HCT116 (cell line): ENCODE measurements around the gene BIRC6. TPM values are rescaled to one million over a fixed set of nuclear protein-coding genes. Genes with fewer than 3 reads are reported as not detected.

Source experiments
- ATAC-seq: fragments of 200-7000 bp; cut with Tn5 transposase; 2 replicates; pipeline ENCODE4 v1.9.1; 2020; ENCODE audit warnings: mild to moderate bottlenecking, moderate library complexity
- BruUV-seq: library from RNA; stranded (reverse); fragments of 400-500 nt; replicated peaks from 2 replicates; lab custom pipeline; 2021; lab: Mats Ljungman, UMichigan
- CTCF ChIA-PET: fragments of 300-600 bp; sonication (Branson Sonifier 250); formaldehyde crosslinking; loops from one replicate; lab custom pipeline; 2021; ENCODE audit warnings: antibody characterized with exemption; lab: Charles Lee
- POLR2A ChIA-PET: fragments of 300-600, 350-600 bp; sonication (Branson Sonifier 250); formaldehyde crosslinking; loops from one replicate; lab custom pipeline; 2021; ENCODE audit warnings: antibody characterized with exemption; lab: Charles Lee
- RAD21 ChIA-PET, 2 experiments: fragments of 300-600 bp; sonication (Branson Sonifier 250); formaldehyde crosslinking; loops; one replicate each; lab custom pipeline; 2023; ENCODE audit warnings: low total read pairs in 2 of 2; ENCODE audit not compliant: uncharacterized antibody in 2 of 2, unreplicated experiment in 2 of 2, low non-redundant PET in 1 of 2; lab: Charles Lee
- DNase-seq: peaks from one replicate; pipeline ENCODE4 v3.0.0-alpha.2; 2010; ENCODE audit warnings: low read depth, low spot score
- H2AFZ ChIP-seq: fragments of 200-600 bp; shearing (Covaris generic), sonication (generic); 2 replicates; pipeline ENCODE4 v1.6.1; 2017; ENCODE audit warnings: low read depth, mixed run types, mixed read lengths, antibody characterized with exemption, low read length; ENCODE audit not compliant: poor library complexity, severe bottlenecking
- H3K27ac ChIP-seq: 2 replicates; pipeline ENCODE4 v1.5.1; 2012; ENCODE audit warnings: low read depth, low read length
- H3K27me3 ChIP-seq: fragments of 200-600 bp; sonication (generic); 2 replicates; pipeline ENCODE4 v1.6.1; 2016; ENCODE audit warnings: mixed run types, low read length, mixed read lengths; ENCODE audit not compliant: insufficient read depth
- H3K36me3 ChIP-seq, 2 experiments: fragments of 200-500 bp in 1 of 2; fragments of 200-600 bp in 1 of 2; sonication (Bioruptor generic) in 1 of 2; sonication (generic) in 1 of 2; 2 replicates each; pipeline versions ENCODE4 v1.5.1 to v1.6.1; 2014 to 2016; ENCODE audit warnings: low read length in 2 of 2, inconsistent platforms in 1 of 2, mixed read lengths in 1 of 2, mixed run types in 1 of 2; ENCODE audit not compliant: insufficient read depth in 2 of 2, control insufficient read depth in 1 of 2
- H3K4me1 ChIP-seq, 2 experiments: fragments of 200-600 bp in 1 of 2; sonication (generic) in 1 of 2; 2 replicates each; pipeline versions ENCODE4 v1.5.1 to v1.6.1; 2012 to 2017; ENCODE audit warnings: low read length in 2 of 2, inconsistent platforms in 1 of 2, mild to moderate bottlenecking in 1 of 2, mixed read lengths in 1 of 2, mixed run types in 1 of 2, moderate library complexity in 1 of 2; ENCODE audit not compliant: insufficient read depth in 2 of 2, control insufficient read depth in 1 of 2
- H3K4me2 ChIP-seq: fragments of 200-600 bp; sonication (generic); 2 replicates; pipeline ENCODE4 v1.6.1; 2017; ENCODE audit warnings: mixed run types, low read length, mixed read lengths
- H3K4me3 ChIP-seq, 2 experiments: fragments of 200-600 bp in 1 of 2; sonication (generic) in 1 of 2; replicated peaks in 1 of 2; 2 replicates each; pipeline ENCODE4 v1.5.1; 2011 to 2016; ENCODE audit warnings: low read length in 2 of 2, control low read depth in 1 of 2, low read depth in 1 of 2, mild to moderate bottlenecking in 1 of 2, mixed read lengths in 1 of 2, mixed run types in 1 of 2
- H3K79me2 ChIP-seq: fragments of 200-600 bp; sonication (generic); 2 replicates; pipeline ENCODE4 v1.6.1; 2017; ENCODE audit warnings: mild to moderate bottlenecking, mixed run types, low read length, moderate library complexity, mixed read lengths; ENCODE audit not compliant: insufficient read depth
- H3K9ac ChIP-seq: fragments of 200-600 bp; sonication (generic); 2 replicates; pipeline ENCODE4 v1.6.1; 2016; ENCODE audit warnings: low read length, mixed read lengths
- H3K9me2 ChIP-seq: fragments of 200-600 bp; sonication (generic), shearing (Covaris generic); 2 replicates; pipeline ENCODE4 v1.6.1; 2017; ENCODE audit warnings: mixed run types, mild to moderate bottlenecking, moderate library complexity; ENCODE audit not compliant: insufficient read depth
- H3K9me3 ChIP-seq, 2 experiments: fragments of 200-500 bp in 1 of 2; fragments of 200-600 bp in 1 of 2; sonication (Bioruptor generic) in 1 of 2; sonication (generic) in 1 of 2; 2 replicates each; pipeline ENCODE4 v1.6.1; 2014 to 2017; ENCODE audit warnings: low read length in 2 of 2, mixed read lengths in 2 of 2, inconsistent platforms in 1 of 2, low read depth in 1 of 2, mild to moderate bottlenecking in 1 of 2, mixed run types in 1 of 2, moderate library complexity in 1 of 2; ENCODE audit not compliant: control insufficient read depth in 1 of 2, insufficient read depth in 1 of 2
- H4K20me1 ChIP-seq: fragments of 200-600 bp; sonication (generic), shearing (Covaris generic); 2 replicates; pipeline ENCODE4 v1.6.1; 2017; ENCODE audit warnings: mixed run types, mild to moderate bottlenecking, moderate library complexity; ENCODE audit not compliant: insufficient read depth
- CBX3 ChIP-seq: IDR thresholded peaks from 2 replicates; pipeline ENCODE4 v1.6.1; 2012; ENCODE audit warnings: low read depth
- CEBPB ChIP-seq: IDR thresholded peaks from 2 replicates; pipeline ENCODE4 v1.6.1; 2012; ENCODE audit warnings: low read depth
- ELF1 ChIP-seq: IDR thresholded peaks from 2 replicates; pipeline ENCODE4 v1.6.1; 2012; ENCODE audit warnings: low read depth, borderline replicate concordance
- EZH2 ChIP-seq: fragments of 200-600 bp; sonication (generic); IDR thresholded peaks from 2 replicates; pipeline ENCODE4 v1.6.1; 2017; ENCODE audit warnings: antibody characterized with exemption, mixed run types
- FOSL1 ChIP-seq: IDR thresholded peaks from 2 replicates; pipeline ENCODE4 v1.6.1; 2012; ENCODE audit warnings: low read depth
- JUND ChIP-seq: IDR thresholded peaks from 2 replicates; pipeline ENCODE4 v1.6.1; 2012
- MAX ChIP-seq: IDR thresholded peaks from 2 replicates; pipeline ENCODE4 v1.6.1; 2012
- POLR2A ChIP-seq: IDR thresholded peaks from 2 replicates; pipeline ENCODE4 v1.7.0; 2011; ENCODE audit warnings: borderline replicate concordance; ENCODE audit not compliant: insufficient read depth, insufficient read length; ENCODE audit errors: extremely low read depth
- POLR2AphosphoS5 ChIP-seq: IDR thresholded peaks from 2 replicates; pipeline ENCODE4 v1.6.1; 2011; ENCODE audit warnings: mild to moderate bottlenecking, low read depth, low read length, moderate library complexity
- SIN3A ChIP-seq: IDR thresholded peaks from 2 replicates; pipeline ENCODE4 v1.6.1; 2012; ENCODE audit warnings: low read depth
- SRF ChIP-seq: IDR thresholded peaks from 2 replicates; pipeline ENCODE4 v1.6.1; 2012; ENCODE audit warnings: low read depth
- TCF7L2 ChIP-seq: IDR thresholded peaks from 2 replicates; pipeline ENCODE4 v1.7.0; 2011; ENCODE audit warnings: borderline replicate concordance, inconsistent platforms; ENCODE audit not compliant: insufficient read depth, insufficient read length; ENCODE audit errors: extremely low read depth
- YY1 ChIP-seq: IDR thresholded peaks from 2 replicates; pipeline ENCODE4 v1.6.1; 2011; ENCODE audit warnings: low read length, low read depth, moderate library complexity, mild to moderate bottlenecking; ENCODE audit not compliant: insufficient replicate concordance; ENCODE audit errors: extremely low read depth
- ZNF274 ChIP-seq: fragments of 200-500 bp; sonication (Bioruptor generic); IDR thresholded peaks from 2 replicates; pipeline ENCODE4 v1.6.1; 2014; ENCODE audit warnings: mild to moderate bottlenecking, low read depth, low read length, inconsistent platforms
- intact Hi-C: fragments of 100-400 bp; cut with micrococcal nuclease; formaldehyde crosslinking; loops from 2 replicates; pipeline ENCODE4 v1.10.0; 2022
- total RNA-seq: library from RNA; stranded (reverse); gene quantifications from one replicate; pipeline ENCODE4 v1.2.1, GENCODE V29; 2021; ENCODE audit not compliant: unreplicated experiment
- TF ChIP-seq, protein P1 (sequence below): IDR thresholded peaks from 2 replicates; pipeline ENCODE4 v1.6.1; 2012
- TF ChIP-seq, protein P2 (sequence below): IDR thresholded peaks from 2 replicates; pipeline ENCODE4 v1.6.1; 2012; ENCODE audit warnings: low read depth
- TF ChIP-seq, protein P3 (sequence below): IDR thresholded peaks from 2 replicates; pipeline ENCODE4 v1.6.1; 2011; ENCODE audit warnings: mild to moderate bottlenecking, low read length, moderate library complexity; ENCODE audit not compliant: insufficient replicate concordance; ENCODE audit errors: extremely low read depth

BIRC6 gene
- total RNA-seq, 1 experiment from 2014 or later: 60.7 TPM

GRCh38 chr2:32442020-32442467 lies 85.2 kb downstream of the BIRC6 start:
- DNase-seq (no peak), ATAC-seq (no peak)
- Histone ChIP-seq H3K4me2 (no peak overlapping the region), H3K36me3 (peaks cover 17 to 26% of the 10 kb centered on the region in 2 experiments; a peak in 3 of 4 replicates), H3K9me3 (no peaks in the 10 kb centered on the region), H3K79me2 (no peaks in the 10 kb centered on the region), H3K4me1 (no peaks in the 10 kb centered on the region), H4K20me1 (no peaks in the 10 kb centered on the region), H3K27ac (no peak overlapping the region), H3K9me2 (no peaks in the 10 kb centered on the region), H3K27me3 (no peaks in the 10 kb centered on the region), H3K4me3 (no peak overlapping the region), H2AFZ (no peak overlapping the region), H3K9ac (no peak overlapping the region)
- BruUV-seq: no TSS peak
- intact Hi-C loops: no loop called here
- POLR2A ChIA-PET: no interaction called here
- RAD21 ChIA-PET: no interaction called here
- CTCF ChIA-PET: no interaction called here
- TF ChIP-seq, protein P1, sequence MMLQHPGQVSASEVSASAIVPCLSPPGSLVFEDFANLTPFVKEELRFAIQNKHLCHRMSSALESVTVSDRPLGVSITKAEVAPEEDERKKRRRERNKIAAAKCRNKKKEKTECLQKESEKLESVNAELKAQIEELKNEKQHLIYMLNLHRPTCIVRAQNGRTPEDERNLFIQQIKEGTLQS: no peak
- TF ChIP-seq EZH2 (no peak), JUND (no peak), CBX3 (no peak), CEBPB (no peak), SRF (no peak), ZNF274 (no peak), ELF1 (no peak), YY1 (no peak), SIN3A (no peak), MAX (no peak), POLR2A (no peak), POLR2AphosphoS5 (no peak), TCF7L2 (no peak), FOSL1 (no peak)
- TF ChIP-seq, protein P2, sequence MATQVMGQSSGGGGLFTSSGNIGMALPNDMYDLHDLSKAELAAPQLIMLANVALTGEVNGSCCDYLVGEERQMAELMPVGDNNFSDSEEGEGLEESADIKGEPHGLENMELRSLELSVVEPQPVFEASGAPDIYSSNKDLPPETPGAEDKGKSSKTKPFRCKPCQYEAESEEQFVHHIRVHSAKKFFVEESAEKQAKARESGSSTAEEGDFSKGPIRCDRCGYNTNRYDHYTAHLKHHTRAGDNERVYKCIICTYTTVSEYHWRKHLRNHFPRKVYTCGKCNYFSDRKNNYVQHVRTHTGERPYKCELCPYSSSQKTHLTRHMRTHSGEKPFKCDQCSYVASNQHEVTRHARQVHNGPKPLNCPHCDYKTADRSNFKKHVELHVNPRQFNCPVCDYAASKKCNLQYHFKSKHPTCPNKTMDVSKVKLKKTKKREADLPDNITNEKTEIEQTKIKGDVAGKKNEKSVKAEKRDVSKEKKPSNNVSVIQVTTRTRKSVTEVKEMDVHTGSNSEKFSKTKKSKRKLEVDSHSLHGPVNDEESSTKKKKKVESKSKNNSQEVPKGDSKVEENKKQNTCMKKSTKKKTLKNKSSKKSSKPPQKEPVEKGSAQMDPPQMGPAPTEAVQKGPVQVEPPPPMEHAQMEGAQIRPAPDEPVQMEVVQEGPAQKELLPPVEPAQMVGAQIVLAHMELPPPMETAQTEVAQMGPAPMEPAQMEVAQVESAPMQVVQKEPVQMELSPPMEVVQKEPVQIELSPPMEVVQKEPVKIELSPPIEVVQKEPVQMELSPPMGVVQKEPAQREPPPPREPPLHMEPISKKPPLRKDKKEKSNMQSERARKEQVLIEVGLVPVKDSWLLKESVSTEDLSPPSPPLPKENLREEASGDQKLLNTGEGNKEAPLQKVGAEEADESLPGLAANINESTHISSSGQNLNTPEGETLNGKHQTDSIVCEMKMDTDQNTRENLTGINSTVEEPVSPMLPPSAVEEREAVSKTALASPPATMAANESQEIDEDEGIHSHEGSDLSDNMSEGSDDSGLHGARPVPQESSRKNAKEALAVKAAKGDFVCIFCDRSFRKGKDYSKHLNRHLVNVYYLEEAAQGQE: no peak
- TF ChIP-seq, protein P3, sequence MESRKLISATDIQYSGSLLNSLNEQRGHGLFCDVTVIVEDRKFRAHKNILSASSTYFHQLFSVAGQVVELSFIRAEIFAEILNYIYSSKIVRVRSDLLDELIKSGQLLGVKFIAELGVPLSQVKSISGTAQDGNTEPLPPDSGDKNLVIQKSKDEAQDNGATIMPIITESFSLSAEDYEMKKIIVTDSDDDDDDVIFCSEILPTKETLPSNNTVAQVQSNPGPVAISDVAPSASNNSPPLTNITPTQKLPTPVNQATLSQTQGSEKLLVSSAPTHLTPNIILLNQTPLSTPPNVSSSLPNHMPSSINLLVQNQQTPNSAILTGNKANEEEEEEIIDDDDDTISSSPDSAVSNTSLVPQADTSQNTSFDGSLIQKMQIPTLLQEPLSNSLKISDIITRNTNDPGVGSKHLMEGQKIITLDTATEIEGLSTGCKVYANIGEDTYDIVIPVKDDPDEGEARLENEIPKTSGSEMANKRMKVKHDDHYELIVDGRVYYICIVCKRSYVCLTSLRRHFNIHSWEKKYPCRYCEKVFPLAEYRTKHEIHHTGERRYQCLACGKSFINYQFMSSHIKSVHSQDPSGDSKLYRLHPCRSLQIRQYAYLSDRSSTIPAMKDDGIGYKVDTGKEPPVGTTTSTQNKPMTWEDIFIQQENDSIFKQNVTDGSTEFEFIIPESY: no peak
